Right lobe of liver (tissue), 6 donors: Measurements from ENCODE around the gene G6PD. TPM values are rescaled to one million over a fixed set of nuclear protein-coding genes. Genes with fewer than 3 reads are reported as not detected.

Source experiments
- ATAC-seq, 4 donors: fragments of 200-7000 bp; cut with Tn5 transposase; one replicate each; pipeline ENCODE4 v1.9.1; 2020; ENCODE audit warnings: mild to moderate bottlenecking in 4 of 4, moderate library complexity in 4 of 4
- DNase-seq, 3 donors: peaks; one replicate each; pipeline ENCODE4 v3.0.0-alpha.2; 2020
- H3K27ac ChIP-seq, 3 donors: fragments of 200-600 bp; one replicate each; pipeline ENCODE4 v1.8.0; 2022
- H3K27me3 ChIP-seq, 2 donors: fragments of 200-600 bp; one replicate each; pipeline ENCODE4 v1.8.0; 2022
- H3K36me3 ChIP-seq, 4 donors: fragments of 200-600 bp; sonication (generic) in 1 of 4; one replicate each; pipeline versions ENCODE4 v1.5.1 to v1.8.0; 2017 to 2022; ENCODE audit warnings: control low read depth in 1 of 4
- H3K4me1 ChIP-seq, 4 donors: fragments of 200-600 bp; sonication (generic) in 1 of 4; one replicate each; pipeline versions ENCODE4 v1.5.1 to v1.8.0; 2017 to 2022; ENCODE audit warnings: control low read depth in 1 of 4
- H3K4me3 ChIP-seq, 3 donors: fragments of 200-600 bp; one replicate each; pipeline ENCODE4 v1.8.0; 2022
- H3K9me3 ChIP-seq, 4 donors: fragments of 200-600 bp; sonication (generic) in 1 of 4; one replicate each; pipeline versions ENCODE4 v1.5.1 to v1.8.0; 2017 to 2022; ENCODE audit warnings: control low read depth in 1 of 4
- POLR2A ChIP-seq: fragments of 450-650 bp; IDR thresholded peaks from one replicate; pipeline ENCODE4 v1.6.1; 2017; ENCODE audit warnings: antibody characterized with exemption, mild to moderate bottlenecking
- WGBS: methylation state at CpG from one replicate; pipeline ENCODE4 v1.1.6; 2018; ENCODE audit warnings: low coverage, low lambda C conversion rate; ENCODE audit not compliant: insufficient coverage; ENCODE audit errors: missing lambda C conversion rate; 5-methylcytosine and 5-hydroxymethylcytosine counted together
- intact Hi-C, 2 donors: fragments of 100-400 bp; cut with DNase I; formaldehyde crosslinking; loops; one replicate each; pipeline versions ENCODE4 v1.11.2 to v1.14.1; 2022
- long read RNA-seq: library from polyadenylated mRNA; unstranded; transcript quantifications from one replicate; pipeline ENCODE4 v2.0.0, GENCODE V29; 2019
- total RNA-seq, 6 experiments: library from RNA; depleted of rRNA in 2 of 6; stranded (reverse); fragments of >200 nt in 2 of 6; fragmentation: NEBNext Ultra II Directional in 3 of 6; extraction: Animal tissue kit (Norgen Biotek cat#: 25700) in 3 of 6; gene quantifications; one replicate each; pipeline versions ENCODE4 v1.1.0 to v1.2.4, GENCODE V29; 2016 to 2023
- TF ChIP-seq, protein P1 (sequence below), 4 donors: fragments of 200-600 bp in 3 of 4; fragments of 450-650 bp in 1 of 4; IDR thresholded peaks; one replicate each; pipeline versions ENCODE4 v1.5.1 to v1.8.0; 2016 to 2022; ENCODE audit warnings: antibody characterized with exemption in 4 of 4, mild to moderate bottlenecking in 2 of 4
- donor health status: DM: no; HTN: yes; CAD: no.
- donor health status: DM: no; HTN: no; CAD: no.
- donor health status: DM: no; HTN: no; CAD: no.
- donor health status: DM: no; HTN: yes; CAD: no.
- donor health status: DM: no; HTN: yes; CAD: no.

The G6PD gene
- total RNA-seq: 10 to 100 TPM in 1 of 6 experiments, 1 to 10 TPM in 5; 3.3 to 10.1 (median 7.5) TPM
- long read RNA-seq: 0 reads

GRCh38 chrX:154546354-154547244 is at the start of gene G6PD:
G6PD (minus strand) TSS chrX:154546846; CDS start chrX:154546155, 691 bp downstream.
- H3K4me1 ChIP-seq: peaks cover 0 to 32% (median 0%) of the 10 kb centered on the region in 4 donors
- 38% methylated on average over 15 of the region's 92 CpGs for WGBS
- peak; percentile 41 to 77 (median 70) for ATAC-seq

DNA sequence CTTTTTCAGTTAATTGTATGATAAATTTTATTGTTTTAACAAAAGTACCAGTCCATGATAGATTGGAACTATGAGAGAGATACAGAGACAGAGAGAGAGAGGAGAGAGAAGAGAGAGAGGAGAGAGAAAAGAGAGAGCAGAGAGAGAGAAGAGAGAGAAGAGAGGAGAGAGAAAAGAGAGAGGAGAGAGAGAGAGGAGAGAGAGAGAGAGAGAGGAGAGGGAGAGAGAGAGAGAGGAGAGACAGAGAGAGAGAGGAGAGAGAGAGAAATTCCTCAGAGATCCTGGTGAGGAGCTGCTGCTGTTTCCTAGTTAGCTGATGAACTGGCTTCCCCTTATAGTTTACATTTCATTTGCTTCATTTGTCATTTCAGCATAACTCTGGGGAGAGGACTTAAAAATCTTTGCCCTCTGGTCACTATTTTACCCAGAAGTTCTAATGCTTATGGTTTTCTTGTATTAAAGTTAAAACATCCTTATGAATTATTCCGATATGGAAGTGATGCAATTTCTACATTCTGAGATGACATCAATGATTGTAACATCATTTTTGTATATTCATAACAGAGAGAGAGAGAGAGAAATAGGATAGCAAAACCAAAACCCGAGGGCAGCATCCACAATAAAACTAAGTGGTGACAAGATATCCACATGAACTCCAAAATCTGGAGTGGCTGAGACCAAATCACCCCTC is 49.1 kb upstream of the G6PD start:
- no peak for TF ChIP-seq POLR2A
- TF ChIP-seq, protein P1, sequence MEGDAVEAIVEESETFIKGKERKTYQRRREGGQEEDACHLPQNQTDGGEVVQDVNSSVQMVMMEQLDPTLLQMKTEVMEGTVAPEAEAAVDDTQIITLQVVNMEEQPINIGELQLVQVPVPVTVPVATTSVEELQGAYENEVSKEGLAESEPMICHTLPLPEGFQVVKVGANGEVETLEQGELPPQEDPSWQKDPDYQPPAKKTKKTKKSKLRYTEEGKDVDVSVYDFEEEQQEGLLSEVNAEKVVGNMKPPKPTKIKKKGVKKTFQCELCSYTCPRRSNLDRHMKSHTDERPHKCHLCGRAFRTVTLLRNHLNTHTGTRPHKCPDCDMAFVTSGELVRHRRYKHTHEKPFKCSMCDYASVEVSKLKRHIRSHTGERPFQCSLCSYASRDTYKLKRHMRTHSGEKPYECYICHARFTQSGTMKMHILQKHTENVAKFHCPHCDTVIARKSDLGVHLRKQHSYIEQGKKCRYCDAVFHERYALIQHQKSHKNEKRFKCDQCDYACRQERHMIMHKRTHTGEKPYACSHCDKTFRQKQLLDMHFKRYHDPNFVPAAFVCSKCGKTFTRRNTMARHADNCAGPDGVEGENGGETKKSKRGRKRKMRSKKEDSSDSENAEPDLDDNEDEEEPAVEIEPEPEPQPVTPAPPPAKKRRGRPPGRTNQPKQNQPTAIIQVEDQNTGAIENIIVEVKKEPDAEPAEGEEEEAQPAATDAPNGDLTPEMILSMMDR (IDR thresholded peaks at IDR 0.05): no peak
- no peak for DNase-seq
- no peaks in the 10 kb centered on the region for H3K36me3 ChIP-seq
- no peaks in the 10 kb centered on the region for H3K27me3 ChIP-seq
- no peak overlapping the region for H3K27ac ChIP-seq
- no peaks in the 10 kb centered on the region for H3K4me1 ChIP-seq
- 39% methylated on average over 2 of the region's 2 CpGs for WGBS
- intact Hi-C loops: no loop called here
- no peaks in the 10 kb centered on the region for H3K9me3 ChIP-seq
- no peak overlapping the region for H3K4me3 ChIP-seq
- ATAC-seq: no peak

More at GRCh38 chrX:154546354-154547244, at the start of gene G6PD:
- intact Hi-C loops: no loop called here
- peak within 1 kb of the TSS; percentile 49 to 68 (median 65) for H3K4me3 ChIP-seq
- H3K9me3 ChIP-seq: no peaks in the 10 kb centered on the region
- H3K27me3 ChIP-seq: no peaks in the 10 kb centered on the region
- no peaks in the 10 kb centered on the region for H3K36me3 ChIP-seq
- no peak for DNase-seq
- TF ChIP-seq, protein P1 (IDR thresholded peaks at IDR 0.05): no peak
- peak; percentile 52 for TF ChIP-seq POLR2A
- peak within 1 kb of the TSS; percentile 8 to 70 (median 58) for H3K27ac ChIP-seq

DNA sequence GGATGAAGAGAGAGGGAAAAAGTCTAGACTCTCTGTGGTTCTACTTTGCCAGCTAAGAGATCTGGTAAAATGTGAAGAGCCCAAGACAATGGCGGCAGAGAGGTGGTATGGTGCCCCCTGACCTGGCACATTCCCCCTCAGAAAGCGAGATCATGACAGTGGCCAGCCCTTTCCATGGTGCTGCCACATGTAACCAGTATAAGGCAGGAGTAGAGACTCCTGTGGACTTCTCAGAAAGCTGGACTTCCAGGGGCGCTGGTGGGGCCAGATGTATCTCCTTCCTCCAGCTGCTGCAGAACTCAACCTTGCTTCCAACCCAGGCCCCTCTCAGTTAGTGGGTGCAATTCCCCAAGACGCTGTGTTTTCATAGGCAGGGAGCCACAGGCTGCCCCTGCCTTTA is 47.8 kb upstream of the G6PD start:
- no peak for DNase-seq
- intact Hi-C loops: no loop called here
- Histone ChIP-seq H3K9me3 (no peaks in the 10 kb centered on the region), H3K4me3 (no peak overlapping the region), H3K4me1 (no peaks in the 10 kb centered on the region), H3K36me3 (no peaks in the 10 kb centered on the region), H3K27ac (no peak overlapping the region), H3K27me3 (no peaks in the 10 kb centered on the region)
- no peak for ATAC-seq
- 70% methylated on average over 1 of the region's 4 CpGs for WGBS
- no peak for TF ChIP-seq POLR2A
- TF ChIP-seq, protein P1 (IDR thresholded peaks at IDR 0.05): no peak

DNA sequence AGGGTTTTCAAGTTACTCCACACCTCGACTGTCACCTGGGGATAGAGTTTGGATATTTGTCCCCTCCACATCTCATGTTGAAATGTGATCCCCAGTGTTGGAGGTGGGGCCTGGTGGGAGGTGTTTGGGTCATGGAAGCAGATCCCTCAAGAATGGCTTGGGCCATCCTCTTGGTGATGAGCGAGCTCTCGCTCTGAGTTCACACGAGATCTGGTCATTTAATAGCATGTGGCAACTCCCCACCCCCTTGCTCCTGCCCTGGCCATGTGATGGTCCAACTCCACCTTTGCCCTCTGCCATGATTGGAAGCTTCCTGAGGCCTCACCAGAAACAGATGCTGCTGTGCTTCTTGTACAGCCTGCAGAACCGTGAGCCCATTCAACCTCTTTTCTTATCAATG is 46.6 kb upstream of the G6PD start:
- Histone ChIP-seq H3K27ac (no peak overlapping the region), H3K4me1 (no peaks in the 10 kb centered on the region), H3K36me3 (no peaks in the 10 kb centered on the region), H3K4me3 (no peak overlapping the region), H3K27me3 (no peaks in the 10 kb centered on the region), H3K9me3 (no peaks in the 10 kb centered on the region)
- WGBS: 54% methylated on average over 2 of the region's 5 CpGs
- TF ChIP-seq POLR2A: no peak
- TF ChIP-seq, protein P1 (IDR thresholded peaks at IDR 0.05): no peak
- intact Hi-C loops: no loop called here
- ATAC-seq: no peak
- DNase-seq: no peak
